Endometrial microvascular endothelial cells (primary cell): ENCODE results near the gene AKT3. TPM values are rescaled to one million over a fixed set of nuclear protein-coding genes. Genes with fewer than 3 reads are reported as not detected.
"Not testable (repeated sequence)": the region's sequence is repeated elsewhere in the genome, so short reads cannot be mapped to it uniquely, and the experiment has no call there.

ENCODE experiments used
- in situ Hi-C: cut with HindIII; loops from 2 replicates; pipeline ENCODE4 v1.10.0; 2017; ENCODE audit warnings: low sequenced_read_pairs, low pct_unique_long_range_greater_than_20kb; ENCODE audit errors: inconsistent ontology term
- total RNA-seq: library from RNA; depleted of rRNA; stranded (reverse); fragments of >200 nt; gene quantifications from one replicate; pipeline ENCODE4 v1.2.3, GENCODE V29; 2015; ENCODE audit errors: inconsistent ontology term

Gene AKT3
- 17.1 TPM for total RNA-seq

- in situ Hi-C loops: no loop called here
These were observed at the start of gene AKT3 for GRCh38 chr1:243850202-243850451. Gene AKT3, minus strand, starts transcription at chr1:243850243. Its CDS starts 7,073 bp downstream, at chr1:243843170.

- in situ Hi-C loops: no loop called here
These were observed 48.2 kb upstream of the AKT3 start for GRCh38 chr1:243898278-243898677.

- in situ Hi-C loops: no loop called here
These were observed 46.3 kb upstream of the AKT3 start for GRCh38 chr1:243896313-243896712.

GRCh38 chr1:243892456-243892855 lies 42.4 kb upstream of the AKT3 start:
- in situ Hi-C loops: no loop called here

- in situ Hi-C loops: no loop called here
These were observed 40.5 kb upstream of the AKT3 start for GRCh38 chr1:243890576-243890975.

GRCh38 chr1:243885806-243886205 lies 35.8 kb upstream of the AKT3 start:
- in situ Hi-C loops: no loop called here

- in situ Hi-C loops: no loop called here
These were observed 34.6 kb upstream of the AKT3 start for GRCh38 chr1:243884603-243885002.

GRCh38 chr1:243883551-243883950 lies 33.5 kb upstream of the AKT3 start:
- in situ Hi-C loops: no loop called here

- in situ Hi-C loops: no loop called here
These were observed 32.2 kb upstream of the AKT3 start for GRCh38 chr1:243882276-243882675.

- in situ Hi-C loops: not testable (repeated sequence)
These were observed 27.0 kb upstream of the AKT3 start for GRCh38 chr1:243877058-243877457.

GRCh38 chr1:243855616-243856318 lies 5.7 kb upstream of the AKT3 start:
- in situ Hi-C loops: no loop called here

GRCh38 chr1:243851765-243852164 lies 1.7 kb upstream of the AKT3 start:
- in situ Hi-C loops: no loop called here

GRCh38 chr1:243851257-243851756 lies 1.3 kb upstream of the AKT3 start:
- in situ Hi-C loops: no loop called here

- in situ Hi-C loops: no loop called here
These were observed 611 bp upstream of the AKT3 start for GRCh38 chr1:243850452-243851256.

- in situ Hi-C loops: no loop called here
These were observed 432 bp downstream of the AKT3 start for GRCh38 chr1:243849421-243850201.

GRCh38 chr1:243848858-243849420 lies 1.1 kb downstream of the AKT3 start:
- in situ Hi-C loops: no loop called here

- in situ Hi-C loops: no loop called here
These were observed 1.7 kb downstream of the AKT3 start for GRCh38 chr1:243848165-243848857.

- in situ Hi-C loops: no loop called here
These were observed 3.3 kb downstream of the AKT3 start for GRCh38 chr1:243846761-243847160.

GRCh38 chr1:243845888-243846287 lies 4.2 kb downstream of the AKT3 start:
- in situ Hi-C loops: no loop called here
